GM19025 (cell line): ENCODE measurements around the gene POLG2.
A peak's percentile ranks its signal among the peaks of the same experiment; 100 is the strongest.

Experiments
- ATAC-seq: cut with Tn5 transposase; IDR thresholded peaks from one replicate; pipeline ENCODE4 v1.9.1; 2021; ENCODE audit warnings: mild to moderate bottlenecking, low read depth, moderate library complexity; ENCODE audit not compliant: unreplicated experiment

The POLG2 gene

GRCh38 chr17:64496786-64497564 lies at the start of gene POLG2:
POLG2 (minus strand) TSS chr17:64497054; CDS start chr17:64496968, 86 bp downstream.
- ATAC-seq = peak; percentile 73

- no peak for ATAC-seq
Observed at GRCh38 chr17:64544742-64545141, 47.9 kb upstream of the POLG2 start.

GRCh38 chr17:64540118-64540776 lies 43.4 kb upstream of the POLG2 start:
- ATAC-seq = no peak

- ATAC-seq = no peak
Observed at GRCh38 chr17:64538508-64539130, 41.8 kb upstream of the POLG2 start.

GRCh38 chr17:64537488-64537887 lies 40.6 kb upstream of the POLG2 start:
- ATAC-seq = no peak

- ATAC-seq = no peak
Observed at GRCh38 chr17:64536913-64537312, 40.1 kb upstream of the POLG2 start.

GRCh38 chr17:64535357-64535756 lies 38.5 kb upstream of the POLG2 start:
- no peak for ATAC-seq

GRCh38 chr17:64534187-64534586 lies 37.3 kb upstream of the POLG2 start:
- ATAC-seq = no peak

- no peak for ATAC-seq
Observed at GRCh38 chr17:64533784-64534183, 36.9 kb upstream of the POLG2 start.

- no peak for ATAC-seq
Observed at GRCh38 chr17:64532409-64532808, 35.6 kb upstream of the POLG2 start.

GRCh38 chr17:64531955-64532371 lies 35.1 kb upstream of the POLG2 start:
- ATAC-seq = no peak

- ATAC-seq = no peak
Observed at GRCh38 chr17:64529221-64529620, 32.4 kb upstream of the POLG2 start.

- ATAC-seq = no peak
Observed at GRCh38 chr17:64527914-64528313, 31.1 kb upstream of the POLG2 start.

GRCh38 chr17:64520359-64520758 lies 23.5 kb upstream of the POLG2 start:
- no peak for ATAC-seq

- no peak for ATAC-seq
Observed at GRCh38 chr17:64519601-64520000, 22.7 kb upstream of the POLG2 start.

- ATAC-seq = no peak
Observed at GRCh38 chr17:64515829-64516228, 19.0 kb upstream of the POLG2 start.

- no peak for ATAC-seq
Observed at GRCh38 chr17:64515419-64515818, 18.6 kb upstream of the POLG2 start.

- ATAC-seq = no peak
Observed at GRCh38 chr17:64509179-64509578, 12.3 kb upstream of the POLG2 start.

GRCh38 chr17:64508683-64509082 lies 11.8 kb upstream of the POLG2 start:
- ATAC-seq = no peak

- ATAC-seq = no peak
Observed at GRCh38 chr17:64507413-64507782, 10.5 kb upstream of the POLG2 start.

GRCh38 chr17:64506576-64507412 lies 9.9 kb upstream of the POLG2 start, which contains the start of gene CEP95:
CEP95 (plus strand) TSS chr17:64506977; CDS start chr17:64507098, 121 bp downstream.
- peak; percentile 49 for ATAC-seq
